ENCODE measurements around the gene FEN1. TPM values are rescaled to one million over a fixed set of nuclear protein-coding genes. Genes with fewer than 3 reads are reported as not detected.

Gene FEN1
- total and polyA plus RNA-seq, 2 of the 13 experiments (the other 11 are each of a cell fraction or from before 2014, with no cell fraction given): 12.4 to 102 TPM

GRCh38 chr11:61828629-61829407 is 36.1 kb downstream of the FEN1 start:
- peak overlapping the region; percentile 78 for H3K9ac ChIP-seq (ENCODE audit: insufficient read depth, low read depth, low read length)
- no peak overlapping the region for H2AFZ ChIP-seq (ENCODE audit: low read length)
- ATAC-seq (peak; percentile 76), DNase-seq (ENCODE audit: low spot score) (no peak), FAIRE-seq (no peak)
- peaks cover 33% of the 10 kb centered on the region for H3K79me2 ChIP-seq (ENCODE audit: insufficient read depth, low read length)
- intact Hi-C loops (cut with micrococcal nuclease; ENCODE audit: unreplicated experiment): no loop called here
- POLR2A ChIA-PET: interaction anchor here (1.2 to 2.8 kb wide), 3 partner anchors 12 to 72 kb away, joined by 4 to 49 read pairs (median 6); partner anchors contain the start of genes FADS1, FEN1 and TMEM258
- in situ Hi-C loops (cut with HindIII; ENCODE audit: extremely low pct_ligation_motif_present, low pct_unique_long_range_greater_than_20kb): no loop called here
- H3K27ac ChIP-seq (ENCODE audit: extremely low read length, insufficient read depth, low read length): peak overlapping the region; percentile 74
- no peaks in the 10 kb centered on the region for H3K9me3 ChIP-seq (ENCODE audit: low read length)
- H3K4me3 ChIP-seq (replicated peaks in 1 of 3; ENCODE audit: insufficient read depth in 1 of 3, low read depth in 2 of 3, low read length in 3 of 3): peak overlapping the region; percentile 62 to 91 (median 82)
- CTCF ChIA-PET (ENCODE audit: low intra/inter-chr PET ratio, low total read pairs): interaction anchor here (0.8 to 1.8 kb wide), 2 partner anchors 12 to 32 kb away, joined by 3 to 7 read pairs; partner anchors contain the start of gene FADS1
- H3K4me2 ChIP-seq (ENCODE audit: low read depth, low read length): peak overlapping the region; percentile 86
- H3K36me3 ChIP-seq (replicated peaks in 1 of 2; ENCODE audit: control insufficient read depth in 1 of 2, insufficient read depth in 2 of 2, low read length in 2 of 2): no peaks in the 10 kb centered on the region
- WGBS (ENCODE audit: low lambda C conversion rate): 2% methylated on average over 21 of the region's 55 CpGs
- H3K4me1 ChIP-seq (ENCODE audit: insufficient read depth, low read length): peaks cover 41% of the 10 kb centered on the region
- H3K27me3 ChIP-seq (ENCODE audit: control insufficient read depth in 1 of 2, insufficient read depth in 2 of 2, low read length in 2 of 2): no peaks in the 10 kb centered on the region
- no peaks in the 10 kb centered on the region for H4K20me1 ChIP-seq (ENCODE audit: insufficient read depth, low read length)
- BruUV-seq (replicated peaks): no TSS peak
- TF ChIP-seq TOE1 (CRISPR knock-in tag; IDR thresholded peaks at IDR 0.05): no peak
- no peak for TF ChIP-seq MEIS1 (CRISPR knock-in tag; IDR thresholded peaks at IDR 0.05; ENCODE audit: borderline replicate concordance)
- TF ChIP-seq ZNF670 (CRISPR knock-in tag; IDR thresholded peaks at IDR 0.05; ENCODE audit: borderline replicate concordance): no peak
- TF ChIP-seq MAF1 (CRISPR knock-in tag; IDR thresholded peaks at IDR 0.05; ENCODE audit: borderline replicate concordance): no peak
- no peak for TF ChIP-seq ZBTB3 (CRISPR knock-in tag; IDR thresholded peaks at IDR 0.05; ENCODE audit: borderline replicate concordance, low read depth)
- TF ChIP-seq PCBP1 (IDR thresholded peaks at IDR 0.05; ENCODE audit: borderline replicate concordance, low read depth, low read length): no peak
- 0 out of 2 replicates have a peak, but pooled peaks have one; percentile 62 for TF ChIP-seq ZNF607 (CRISPR knock-in tag; IDR thresholded peaks at IDR 0.05; ENCODE audit: borderline replicate concordance)
- TF ChIP-seq LCORL (IDR thresholded peaks at IDR 0.05): no peak
- TF ChIP-seq LCORL (CRISPR knock-in tag; IDR thresholded peaks at IDR 0.05): peak; percentile 47; the same call in 1 of the 2 replicates
- no peak for TF ChIP-seq ZBTB25 (CRISPR knock-in tag; IDR thresholded peaks at IDR 0.05)
- TF ChIP-seq ZNF142 (CRISPR knock-in tag; IDR thresholded peaks at IDR 0.05): no peak
- TF ChIP-seq ZBTB10 (CRISPR knock-in tag; IDR thresholded peaks at IDR 0.05; ENCODE audit: borderline replicate concordance): peak; percentile 82; the same call in 1 of the 2 replicates
